Adrenal gland (tissue), 12 donors: ENCODE data around the gene CARD10. TPM values are rescaled to one million over a fixed set of nuclear protein-coding genes. Genes with fewer than 3 reads are reported as not detected.
A peak's percentile ranks its signal among the peaks of the same experiment; 100 is the strongest.
"Not testable (repeated sequence)": the region's sequence is repeated elsewhere in the genome, so short reads cannot be mapped to it uniquely, and the experiment has no call there.

Source experiments
- DNase-seq, 7 donors: peaks; one replicate each; pipeline ENCODE4 v3.0.0-alpha.2; 2019 to 2020
- H3K27ac ChIP-seq, 5 donors: fragments of 200-600 bp; sonication (generic) in 4 of 5; 1 replicate in 3 of 5; 2 replicates in 2 of 5; pipeline versions ENCODE4 v1.5.1 to v1.8.0; 2016 to 2020; ENCODE audit warnings: mild to moderate bottlenecking in 1 of 5
- H3K27me3 ChIP-seq: fragments of 200-600 bp; 2 replicates; pipeline ENCODE4 v1.8.0; 2021
- H3K36me3 ChIP-seq, 2 donors: fragments of 200-600 bp; replicated peaks in 1 of 2; 1 replicate in 1 of 2; 2 replicates in 1 of 2; pipeline versions ENCODE4 v1.5.1 to v1.8.0; 2018 to 2022
- H3K4me1 ChIP-seq, 2 donors: fragments of 200-600 bp; replicated peaks in 1 of 2; 1 replicate in 1 of 2; 2 replicates in 1 of 2; pipeline versions ENCODE4 v1.5.1 to v1.8.0; 2018 to 2021
- H3K4me3 ChIP-seq, 4 donors: fragments of 200-600 bp; sonication (generic) in 3 of 4; one replicate each; pipeline ENCODE4 v1.5.1; 2016 to 2018
- H3K9me3 ChIP-seq, 3 donors: fragments of 200-600 bp; sonication (generic) in 1 of 3; replicated peaks in 1 of 3; 1 replicate in 2 of 3; 2 replicates in 1 of 3; pipeline versions ENCODE4 v1.5.1 to v1.8.0; 2016 to 2021
- POLR2A ChIP-seq, 2 donors: fragments of 450-650 bp; IDR thresholded peaks; one replicate each; pipeline ENCODE4 v1.6.1; 2017; ENCODE audit warnings: antibody characterized with exemption in 2 of 2, mild to moderate bottlenecking in 2 of 2, moderate library complexity in 1 of 2
- WGBS, 4 donors: extraction: QIAGEN DNeasy Blood & Tissue Kit in 2 of 4; methylation state at CpG; one replicate each; pipeline versions ENCODE4 v1.1.5 to v1.1.7; 2013 to 2017; 5-methylcytosine and 5-hydroxymethylcytosine counted together
- intact Hi-C, 2 donors: fragments of 100-400 bp; cut with DNase I; formaldehyde crosslinking; loops; one replicate each; pipeline versions ENCODE4 v1.14.1 to v1.15.0; 2022 to 2023
- polyA plus RNA-seq, 3 donors: library from polyadenylated mRNA; stranded (reverse); fragments of 200-250 nt in 2 of 3; fragments of 350-450 nt in 1 of 3; fragmentation: Illumina TruSeq in 1 of 3; extraction: RNeasy Lipid Tissue Mini Kit (QIAGEN cat#74804) in 1 of 3; gene quantifications; one replicate each; pipeline ENCODE4 v1.2.3, GENCODE V29; 2013 to 2014
- total RNA-seq, 9 donors: library from RNA; depleted of rRNA in 4 of 9; stranded (reverse); fragments of >200 nt in 4 of 9; fragments of 120-200 nt in 1 of 9; fragmentation: NEBNext Ultra II Directional in 1 of 9; extraction: Animal tissue kit (Norgen Biotek cat#: 25700) in 1 of 9; gene quantifications; one replicate each; pipeline versions ENCODE4 v1.1.0 to v1.2.4, GENCODE V29; 2013 to 2023
- TF ChIP-seq, protein P1 (sequence below), 6 experiments: fragments of 450-650 bp in 4 of 6; fragments of 200-600 bp in 2 of 6; sonication (generic) in 1 of 6; IDR thresholded peaks; 1 replicate in 5 of 6; 2 replicates in 1 of 6; pipeline versions ENCODE4 v1.5.1 to v1.8.0; 2016 to 2021; ENCODE audit warnings: antibody characterized with exemption in 6 of 6, mild to moderate bottlenecking in 2 of 6, moderate library complexity in 1 of 6
- donor health status: healthy with polysubstance abuse.
- donor health status: Bipolar disorder and iron deficiency.
- donor health status: DM: yes; HTN: yes; CAD: no.
- donor health status: DM: no; HTN: no; CAD: no.
- donor health status: DM: no; HTN: no; CAD: no.
- donor health status: DM: yes; HTN: yes; CAD: no.

CARD10 gene
- total and polyA plus RNA-seq, 12 donors = 3.3 to 34.2 (median 19.0) TPM

DNA sequence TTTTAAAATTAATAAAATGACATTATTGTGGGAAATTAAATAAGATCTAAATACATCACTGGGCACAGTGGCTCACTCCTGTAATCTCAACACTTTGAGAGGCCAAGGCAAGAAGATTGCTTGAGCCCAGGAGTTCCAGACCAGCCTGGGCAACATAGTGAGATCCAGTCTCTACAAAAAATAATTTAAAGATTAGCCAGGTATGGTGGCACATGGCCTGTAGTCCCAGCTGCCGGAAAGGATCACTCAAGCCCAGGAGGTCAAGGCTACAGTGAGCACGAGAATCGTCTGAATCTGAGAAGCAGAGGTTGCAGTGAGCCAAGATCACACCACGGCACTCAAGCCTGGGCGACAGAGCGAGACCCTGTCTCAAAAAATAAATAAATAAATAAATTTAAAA is 15.9 kb upstream of the CARD10 start:
- no peak for DNase-seq
- 48 to 80% (median 68%) methylated on average over 6 of the region's 6 CpGs for WGBS, 4 donors
- peaks cover 0 to 4% of the 10 kb centered on the region in 2 donors for H3K4me1 ChIP-seq
- no peaks in the 10 kb centered on the region for H3K27me3 ChIP-seq
- H3K36me3 ChIP-seq = no peaks in the 10 kb centered on the region
- H3K27ac ChIP-seq = no peak overlapping the region
- no peak for TF ChIP-seq POLR2A (IDR thresholded peaks at IDR 0.05)
- TF ChIP-seq, protein P1, sequence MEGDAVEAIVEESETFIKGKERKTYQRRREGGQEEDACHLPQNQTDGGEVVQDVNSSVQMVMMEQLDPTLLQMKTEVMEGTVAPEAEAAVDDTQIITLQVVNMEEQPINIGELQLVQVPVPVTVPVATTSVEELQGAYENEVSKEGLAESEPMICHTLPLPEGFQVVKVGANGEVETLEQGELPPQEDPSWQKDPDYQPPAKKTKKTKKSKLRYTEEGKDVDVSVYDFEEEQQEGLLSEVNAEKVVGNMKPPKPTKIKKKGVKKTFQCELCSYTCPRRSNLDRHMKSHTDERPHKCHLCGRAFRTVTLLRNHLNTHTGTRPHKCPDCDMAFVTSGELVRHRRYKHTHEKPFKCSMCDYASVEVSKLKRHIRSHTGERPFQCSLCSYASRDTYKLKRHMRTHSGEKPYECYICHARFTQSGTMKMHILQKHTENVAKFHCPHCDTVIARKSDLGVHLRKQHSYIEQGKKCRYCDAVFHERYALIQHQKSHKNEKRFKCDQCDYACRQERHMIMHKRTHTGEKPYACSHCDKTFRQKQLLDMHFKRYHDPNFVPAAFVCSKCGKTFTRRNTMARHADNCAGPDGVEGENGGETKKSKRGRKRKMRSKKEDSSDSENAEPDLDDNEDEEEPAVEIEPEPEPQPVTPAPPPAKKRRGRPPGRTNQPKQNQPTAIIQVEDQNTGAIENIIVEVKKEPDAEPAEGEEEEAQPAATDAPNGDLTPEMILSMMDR (IDR thresholded peaks at IDR 0.05) = no peak
- intact Hi-C loops = no loop called here
- no peak overlapping the region for H3K4me3 ChIP-seq
- no peaks in the 10 kb centered on the region for H3K9me3 ChIP-seq

- 85 to 92% (median 88%) methylated on average over 3 of the region's 3 CpGs for WGBS, 4 donors
- H3K4me1 ChIP-seq = peaks cover 0 to 4% of the 10 kb centered on the region in 2 donors
- no peaks in the 10 kb centered on the region for H3K9me3 ChIP-seq
- intact Hi-C loops = no loop called here
- no peak overlapping the region for H3K27ac ChIP-seq
- DNase-seq = no peak
- no peaks in the 10 kb centered on the region for H3K27me3 ChIP-seq
- no peaks in the 10 kb centered on the region for H3K36me3 ChIP-seq
- H3K4me3 ChIP-seq = no peak overlapping the region
- no peak for TF ChIP-seq POLR2A (IDR thresholded peaks at IDR 0.05)
- TF ChIP-seq, protein P1 (IDR thresholded peaks at IDR 0.05) = no peak
Observed at GRCh38 chr22:37534445-37534844, 15.2 kb upstream of the CARD10 start.

- no peak for DNase-seq
- no peaks in the 10 kb centered on the region for H3K27me3 ChIP-seq
- H3K4me1 ChIP-seq = peaks cover 0 to 2% of the 10 kb centered on the region in 2 donors
- 57 to 75% (median 68%) methylated on average over 9 of the region's 9 CpGs for WGBS, 4 donors
- TF ChIP-seq, protein P1 (IDR thresholded peaks at IDR 0.05) = no peak
- no peak for TF ChIP-seq POLR2A (IDR thresholded peaks at IDR 0.05)
- intact Hi-C loops = no loop called here
- H3K9me3 ChIP-seq = no peaks in the 10 kb centered on the region
- no peak overlapping the region for H3K4me3 ChIP-seq
- H3K36me3 ChIP-seq = no peaks in the 10 kb centered on the region
- no peak overlapping the region for H3K27ac ChIP-seq
Observed at GRCh38 chr22:37533995-37534394, 14.8 kb upstream of the CARD10 start.

DNA sequence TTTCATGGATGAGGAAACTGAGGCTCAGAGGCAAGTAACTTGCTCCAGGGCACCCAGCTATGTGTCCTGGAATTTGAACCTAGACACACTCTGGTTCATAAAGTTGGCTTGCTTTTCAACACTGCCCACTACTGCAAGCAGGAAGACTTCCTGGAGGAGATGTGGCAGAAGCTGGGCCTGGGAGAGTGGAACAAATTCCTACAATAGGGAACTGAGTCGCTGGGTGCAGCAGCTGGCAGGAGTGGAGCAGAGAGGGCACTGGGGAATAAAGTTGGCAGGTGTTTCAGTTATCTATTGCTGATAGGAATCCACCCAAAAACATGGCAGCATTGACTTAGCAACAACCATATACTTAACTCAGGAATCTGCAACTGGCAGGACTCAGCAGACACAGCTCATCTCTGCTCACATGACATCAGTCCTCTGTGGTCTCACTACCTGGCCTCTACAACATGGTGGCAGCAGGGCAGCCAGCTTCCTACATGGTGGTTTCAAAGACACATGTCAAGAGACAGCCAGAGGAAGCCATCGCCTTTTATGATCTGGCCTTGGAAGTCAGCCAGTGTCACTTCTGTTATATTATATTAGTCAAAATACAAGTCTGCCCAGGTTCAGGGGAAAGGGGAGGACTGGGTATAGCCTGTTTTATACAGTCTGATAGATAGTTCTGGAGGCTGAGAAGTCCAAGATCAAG is 10.6 kb upstream of the CARD10 start:
- no peaks in the 10 kb centered on the region for H3K9me3 ChIP-seq
- H3K4me1 ChIP-seq = peaks cover 5 to 15% of the 10 kb centered on the region in 2 donors
- WGBS, 4 donors = 47 to 67% (median 65%) methylated on average over 2 of the region's 2 CpGs

DNA sequence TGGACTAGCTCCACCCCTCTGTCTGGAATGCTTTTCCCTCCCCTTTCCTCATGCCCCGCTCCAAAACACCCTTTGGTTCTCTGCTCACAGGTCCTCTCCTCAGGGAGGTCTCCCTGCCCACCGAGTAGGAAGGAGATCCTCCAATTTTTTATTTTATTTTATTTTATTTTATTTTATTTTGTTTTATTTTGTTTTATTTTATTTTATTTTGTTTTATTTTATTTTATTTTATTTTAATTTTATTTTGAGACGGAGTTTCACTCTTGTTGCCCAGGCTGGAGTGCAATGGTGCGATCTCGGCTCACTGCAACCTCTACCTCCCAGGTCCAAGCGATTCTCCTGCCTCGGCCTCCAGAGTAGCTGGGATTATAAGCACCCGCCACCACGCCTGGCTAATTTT is 8.7 kb upstream of the CARD10 start:
- H3K4me3 ChIP-seq, DNase-seq, H3K27me3 ChIP-seq, H3K36me3 ChIP-seq, H3K9me3 ChIP-seq, H3K27ac ChIP-seq, intact Hi-C loops: not testable (repeated sequence)
- WGBS, 4 donors = 95 to 97% (median 95%) methylated on average over 9 of the region's 9 CpGs
- peaks cover 5 to 16% of the 10 kb centered on the region in 2 donors for H3K4me1 ChIP-seq

More for the DNA sequence above, 10.6 kb upstream of the CARD10 start:
- H3K36me3 ChIP-seq = no peaks in the 10 kb centered on the region
- H3K27ac ChIP-seq = no peak overlapping the region
- intact Hi-C loops = no loop called here
- H3K27me3 ChIP-seq = no peaks in the 10 kb centered on the region
- no peak for TF ChIP-seq POLR2A (IDR thresholded peaks at IDR 0.05)
- TF ChIP-seq, protein P1 (IDR thresholded peaks at IDR 0.05) = no peak
- DNase-seq = peak in 1 of 7 donors; percentile 52
- H3K4me3 ChIP-seq = no peak overlapping the region

DNA sequence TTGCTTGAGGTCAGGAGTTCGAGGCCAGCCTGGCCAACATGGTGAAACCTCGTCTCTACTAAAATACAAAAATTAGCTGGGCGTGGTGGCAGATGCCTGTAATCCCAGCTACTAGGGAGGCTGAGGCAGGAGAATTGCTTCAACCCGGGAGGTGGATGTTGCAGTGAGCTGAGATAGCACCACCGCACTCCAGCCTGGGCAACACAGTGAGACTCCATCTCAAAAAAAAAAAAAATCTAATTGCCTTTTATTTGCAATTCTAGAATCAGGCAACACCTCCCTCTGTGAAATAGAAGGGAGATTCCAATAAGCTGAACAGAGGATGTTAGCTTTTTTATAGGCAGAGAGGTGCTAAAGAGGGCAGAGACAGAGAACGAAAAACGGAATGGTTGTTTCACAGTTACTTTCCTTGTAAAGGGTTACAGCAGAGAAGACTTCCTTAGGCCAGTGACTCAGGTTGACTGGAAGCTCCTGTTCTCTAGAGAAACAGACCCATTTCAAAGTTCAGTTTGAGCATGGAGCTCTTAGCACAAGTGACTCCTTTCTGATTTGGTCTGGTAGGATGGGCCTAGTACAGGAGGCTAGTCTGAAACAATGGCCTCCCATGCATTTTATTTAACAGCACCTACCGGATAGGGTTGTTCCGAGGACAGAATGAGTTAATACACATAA is 8.0 kb upstream of the CARD10 start:
- intact Hi-C loops, H3K4me3 ChIP-seq, H3K27me3 ChIP-seq, H3K36me3 ChIP-seq, H3K9me3 ChIP-seq, H3K27ac ChIP-seq, DNase-seq: not testable (repeated sequence)
- 92 to 97% (median 95%) methylated on average over 8 to 9 of the region's 9 CpGs for WGBS, 4 donors
- peaks cover 5 to 16% of the 10 kb centered on the region in 2 donors for H3K4me1 ChIP-seq
